DOHH2 (cell line): ENCODE measurements around the gene CCN2.

Experiments
- CTCF ChIP-seq: fragments of 200-600 bp; sonication (generic); IDR thresholded peaks from one replicate; pipeline ENCODE4 v1.5.1; 2014; ENCODE audit warnings: antibody characterized with exemption, mild to moderate bottlenecking, low read depth, low read length; ENCODE audit not compliant: poor library complexity, severe bottlenecking
- EZH2phosphoT487 ChIP-seq: fragments of 200-600 bp; sonication (generic); IDR thresholded peaks from 2 replicates; pipeline ENCODE4 v1.6.1; 2017; ENCODE audit warnings: borderline replicate concordance, mild to moderate bottlenecking, antibody characterized with exemption, low read length, moderate library complexity, mixed read lengths

- TF ChIP-seq CTCF (no peak), EZH2phosphoT487 (no peak)
Measured at GRCh38 chr6:131958095-131958494, 6.9 kb upstream of the CCN2 start.
